Stomach (tissue), 9 donors: ENCODE measurements around the gene PPP1R1B. TPM values are rescaled to one million over a fixed set of nuclear protein-coding genes. Genes with fewer than 3 reads are reported as not detected.

Source experiments
- DNase-seq, 2 donors: peaks; one replicate each; pipeline versions ENCODE4 v3.0.0 to v3.0.0-alpha.2; 2013 to 2019
- H3K27ac ChIP-seq, 5 donors: fragments of 200-600 bp in 4 of 5; sonication (generic) in 4 of 5; one replicate each; pipeline ENCODE4 v1.5.1; 2013 to 2019; ENCODE audit warnings: mild to moderate bottlenecking in 1 of 5, moderate library complexity in 1 of 5
- H3K27me3 ChIP-seq, 3 donors: fragments of 200-600 bp; sonication (generic); one replicate each; pipeline ENCODE4 v1.5.1; 2017 to 2019; ENCODE audit warnings: mixed run types in 1 of 3
- H3K36me3 ChIP-seq, 4 donors: fragments of 200-600 bp; sonication (generic); 1 replicate in 3 of 4; 2 replicates in 1 of 4; pipeline ENCODE4 v1.5.1; 2016 to 2019
- H3K4me1 ChIP-seq, 4 donors: fragments of 200-600 bp; sonication (generic); one replicate each; pipeline ENCODE4 v1.5.1; 2016 to 2019
- H3K4me3 ChIP-seq, 4 donors: fragments of 200-600 bp; sonication (generic) in 3 of 4; one replicate each; pipeline ENCODE4 v1.5.1; 2016 to 2019; ENCODE audit warnings: mild to moderate bottlenecking in 1 of 4
- H3K9me3 ChIP-seq, 4 donors: fragments of 200-600 bp; sonication (generic); one replicate each; pipeline ENCODE4 v1.5.1; 2016 to 2019
- CTCF ChIP-seq, 7 experiments: fragments of 450-650 bp in 4 of 7; fragments of 200-600 bp in 3 of 7; sonication (generic) in 3 of 7; IDR thresholded peaks; one replicate each; pipeline ENCODE4 v1.5.1; 2016 to 2019; ENCODE audit warnings: antibody characterized with exemption in 7 of 7, control low read depth in 2 of 7, mild to moderate bottlenecking in 1 of 7
- EP300 ChIP-seq: sonication (generic); formaldehyde crosslinking; IDR thresholded peaks from one replicate; pipeline ENCODE4 v1.6.1; 2017; ENCODE audit warnings: antibody characterized with exemption
- POLR2A ChIP-seq, 4 donors: fragments of 450-650 bp; IDR thresholded peaks; one replicate each; pipeline ENCODE4 v1.6.1; 2016; ENCODE audit warnings: antibody characterized with exemption in 4 of 4, control low read depth in 2 of 4, mild to moderate bottlenecking in 1 of 4, moderate library complexity in 1 of 4
- POLR2AphosphoS5 ChIP-seq, 3 donors: sonication (generic); formaldehyde crosslinking; IDR thresholded peaks; one replicate each; pipeline ENCODE4 v1.6.1; 2016; ENCODE audit warnings: antibody characterized with exemption in 3 of 3
- WGBS, 5 donors: extraction: QIAGEN DNeasy Blood & Tissue Kit in 3 of 5; methylation state at CpG; one replicate each; pipeline versions ENCODE4 v1.1.5 to v1.1.7; 2013 to 2018; 5-methylcytosine and 5-hydroxymethylcytosine counted together
- intact Hi-C: fragments of 100-400 bp; cut with DNase I; formaldehyde crosslinking; loops from one replicate; pipeline ENCODE4 v1.15.1; 2023; ENCODE audit warnings: low total_unique reads
- polyA plus RNA-seq, 3 donors: library from polyadenylated mRNA; stranded (reverse); fragments of 200-250 nt; gene quantifications; one replicate each; pipeline ENCODE4 v1.2.3, GENCODE V29; 2013
- total RNA-seq, 5 donors: library from RNA; depleted of rRNA; stranded (reverse); fragments of >200 nt; gene quantifications; one replicate each; pipeline versions ENCODE4 v1.1.0 to v1.2.3, GENCODE V29; 2014 to 2016
- donor health status: healthy with polysubstance abuse.
- donor health status: Bipolar disorder and iron deficiency.
- donor health status: healthy.

The PPP1R1B gene
- total and polyA plus RNA-seq, 8 donors: 0.58 to 279 (median 10.3) TPM

GRCh38 chr17:39642291-39643074 is 15.7 kb downstream of the PPP1R1B start:
- H3K36me3 ChIP-seq: peaks cover 0 to 3% (median 0%) of the 10 kb centered on the region in 4 donors
- TF ChIP-seq POLR2AphosphoS5 (IDR thresholded peaks at IDR 0.05): no peak
- TF ChIP-seq CTCF (IDR thresholded peaks at IDR 0.05): no peak
- no peak for TF ChIP-seq POLR2A (IDR thresholded peaks at IDR 0.05)
- no peak for TF ChIP-seq EP300
- H3K27ac ChIP-seq: no peak overlapping the region
- H3K9me3 ChIP-seq: no peaks in the 10 kb centered on the region
- no peak overlapping the region for H3K4me3 ChIP-seq
- intact Hi-C loops: no loop called here
- H3K4me1 ChIP-seq: peaks cover 28 to 76% (median 69%) of the 10 kb centered on the region in 4 donors
- WGBS, 5 donors: 82 to 89% (median 83%) methylated on average over 8 to 9 of the region's 9 CpGs
- H3K27me3 ChIP-seq: no peaks in the 10 kb centered on the region
- no peak for DNase-seq

GRCh38 chr17:39643271-39643670 is 16.5 kb downstream of the PPP1R1B start:
- DNase-seq: no peak
- Histone ChIP-seq H3K36me3 (peaks cover 0 to 3% (median 0%) of the 10 kb centered on the region in 4 donors), H3K4me3 (no peak overlapping the region), H3K27me3 (no peaks in the 10 kb centered on the region), H3K27ac (no peak overlapping the region), H3K9me3 (no peaks in the 10 kb centered on the region), H3K4me1 (peaks cover 23 to 68% (median 62%) of the 10 kb centered on the region in 4 donors)
- TF ChIP-seq CTCF (IDR thresholded peaks at IDR 0.05): no peak
- TF ChIP-seq POLR2AphosphoS5 (IDR thresholded peaks at IDR 0.05): no peak
- no peak for TF ChIP-seq EP300
- no peak for TF ChIP-seq POLR2A (IDR thresholded peaks at IDR 0.05)
- WGBS, 5 donors: 74 to 100% (median 82%) methylated on average over 1 to 4 of the region's 4 CpGs
- intact Hi-C loops: no loop called here

- H3K9me3 ChIP-seq: no peaks in the 10 kb centered on the region
- TF ChIP-seq POLR2AphosphoS5 (IDR thresholded peaks at IDR 0.05): no peak
- TF ChIP-seq EP300: no peak
- TF ChIP-seq POLR2A (IDR thresholded peaks at IDR 0.05): no peak
- intact Hi-C loops: no loop called here
- peaks cover 0 to 9% (median 2%) of the 10 kb centered on the region in 4 donors for H3K36me3 ChIP-seq
- WGBS, 5 donors: 83 to 90% (median 85%) methylated on average over 4 to 5 of the region's 5 CpGs
- DNase-seq: no peak
- no peaks in the 10 kb centered on the region for H3K27me3 ChIP-seq
- H3K27ac ChIP-seq: no peak overlapping the region
- peaks cover 5 to 54% (median 34%) of the 10 kb centered on the region in 4 donors for H3K4me1 ChIP-seq
- no peak overlapping the region for H3K4me3 ChIP-seq
Measured at GRCh38 chr17:39647256-39647655, 20.5 kb downstream of the PPP1R1B start.

DNA sequence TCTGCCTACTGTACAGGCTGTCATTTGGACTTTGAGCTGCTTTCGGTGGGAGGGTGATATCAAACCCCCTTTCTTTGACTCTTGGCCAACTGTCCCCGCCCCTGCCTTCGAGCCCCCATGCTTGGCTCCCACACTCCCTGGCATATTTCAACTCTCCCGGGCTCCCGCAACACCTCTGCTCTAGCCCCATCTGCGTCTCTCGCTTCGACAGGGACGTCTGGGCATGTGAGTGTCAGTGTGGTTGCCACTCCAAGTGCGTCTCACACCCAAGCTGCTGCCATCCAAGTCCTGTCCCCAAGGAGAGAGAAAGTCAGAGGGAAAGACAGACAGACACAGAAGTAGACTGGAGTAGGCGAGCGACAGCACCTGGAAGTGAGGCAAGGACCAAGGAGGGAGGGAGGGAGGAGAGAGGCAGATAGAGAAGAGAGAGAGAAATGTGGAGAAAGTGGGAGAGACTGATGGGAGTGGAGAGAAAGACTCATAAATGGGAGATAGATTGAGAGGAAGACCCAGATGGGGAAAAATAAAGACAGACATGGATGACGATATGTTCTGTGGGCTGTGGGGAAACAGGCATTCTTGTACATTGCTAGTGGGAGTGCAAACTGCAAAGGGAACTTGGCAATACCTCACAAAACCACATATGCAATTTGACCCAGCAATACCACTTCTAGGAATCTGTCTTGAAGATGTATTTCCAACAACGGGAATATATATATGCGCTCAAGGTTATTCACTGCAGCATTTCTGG is 22.0 kb downstream of the PPP1R1B start:
- DNase-seq: no peak
- no peak overlapping the region for H3K4me3 ChIP-seq
- H3K27me3 ChIP-seq: no peaks in the 10 kb centered on the region
- H3K36me3 ChIP-seq: peaks cover 0 to 6% (median 2%) of the 10 kb centered on the region in 4 donors
- H3K9me3 ChIP-seq: no peaks in the 10 kb centered on the region
- no peak overlapping the region for H3K27ac ChIP-seq
- H3K4me1 ChIP-seq: peaks cover 18 to 54% (median 33%) of the 10 kb centered on the region in 4 donors
- intact Hi-C loops: no loop called here
- WGBS, 5 donors: 77 to 86% (median 81%) methylated on average over 15 of the region's 15 CpGs
- TF ChIP-seq EP300 (no peak), POLR2AphosphoS5 (IDR thresholded peaks at IDR 0.05) (no peak), POLR2A (IDR thresholded peaks at IDR 0.05) (no peak)

- DNase-seq: no peak
- intact Hi-C loops: no loop called here
- H3K9me3 ChIP-seq: no peaks in the 10 kb centered on the region
- peaks cover 18 to 47% (median 26%) of the 10 kb centered on the region in 4 donors for H3K4me1 ChIP-seq
- no peak for TF ChIP-seq POLR2A (IDR thresholded peaks at IDR 0.05)
- TF ChIP-seq CTCF (IDR thresholded peaks at IDR 0.05): no peak
- no peak for TF ChIP-seq POLR2AphosphoS5 (IDR thresholded peaks at IDR 0.05)
- TF ChIP-seq EP300: no peak
- 89 to 96% (median 91%) methylated on average over 11 of the region's 11 CpGs for WGBS, 5 donors
- H3K4me3 ChIP-seq: no peak overlapping the region
- no peaks in the 10 kb centered on the region for H3K27me3 ChIP-seq
- H3K36me3 ChIP-seq: peaks cover 0 to 17% (median 13%) of the 10 kb centered on the region in 4 donors
- H3K27ac ChIP-seq: no peak overlapping the region
Measured at GRCh38 chr17:39650121-39650579, 23.4 kb downstream of the PPP1R1B start.
